K562 (cell line): ENCODE results near the gene ZNF598. TPM values are rescaled to one million over a fixed set of nuclear protein-coding genes. Genes with fewer than 3 reads are reported as not detected.

Source experiments
- ATAC-seq: fragments of 200-7000 bp; cut with Tn5 transposase; 3 replicates; pipeline ENCODE4 v1.9.1; 2020; ENCODE audit warnings: moderate library complexity
- BruUV-seq: library from RNA; stranded (reverse); fragments of 400-500 nt; replicated peaks from 2 replicates; lab custom pipeline; 2021; lab: Mats Ljungman, UMichigan
- CTCF ChIA-PET: fragments of 300-600 bp; formaldehyde crosslinking; extraction: SDS; loops from one replicate; lab custom pipeline; 2021; ENCODE audit warnings: low intra/inter-chr PET ratio; lab: Yijun Ruan, JAX
- POLR2A ChIA-PET: fragments of 300-600, 350-650 bp; sonication (Branson Sonifier 250); formaldehyde crosslinking; extraction: SDS; loops from one replicate; lab custom pipeline; 2021; ENCODE audit warnings: antibody characterized with exemption, inconsistent platforms; lab: Yijun Ruan, JAX
- DNase-seq, 4 experiments: peaks; one replicate each; pipeline versions ENCODE4 v3.0.0 to v3.0.0-alpha.2; 2011 to 2018; ENCODE audit warnings: low spot score in 3 of 4, mixed read lengths in 3 of 4; ENCODE audit errors: extremely low read depth in 1 of 4
- FAIRE-seq: peaks from 2 replicates; lab custom pipeline; 2011; peaks lifted over from hg19 to GRCh38; lab: Jason Lieb, UNC
- H2AFZ ChIP-seq: 2 replicates; pipeline ENCODE4 v1.6.0; 2011; ENCODE audit warnings: low read depth, low read length, control low read depth, inconsistent platforms
- H3K27ac ChIP-seq: fragments of 200-600 bp; 3 replicates; pipeline ENCODE4 v1.8.0; 2011; ENCODE audit warnings: low read depth, mild to moderate bottlenecking, control low read depth, inconsistent platforms, low read length, moderate library complexity, mixed read lengths; ENCODE audit errors: extremely low read depth
- H3K27me3 ChIP-seq, 2 experiments: fragments of 300-600 bp in 1 of 2; 2 replicates in 1 of 2; 3 replicates in 1 of 2; pipeline versions ENCODE4 v1.6.0 to v1.8.0; 2011; ENCODE audit warnings: inconsistent platforms in 2 of 2, low read length in 2 of 2, mild to moderate bottlenecking in 1 of 2, mixed read lengths in 1 of 2, moderate library complexity in 1 of 2; ENCODE audit not compliant: control insufficient read depth in 2 of 2, insufficient read depth in 2 of 2
- H3K36me3 ChIP-seq: fragments of 300-600 bp; 3 replicates; pipeline ENCODE4 v1.8.0; 2011; ENCODE audit warnings: mild to moderate bottlenecking, low read length, inconsistent platforms; ENCODE audit not compliant: control insufficient read depth, insufficient read depth
- H3K4me1 ChIP-seq, 2 experiments: fragments of 200-600 bp in 1 of 2; replicated peaks in 1 of 2; 2 replicates in 1 of 2; 3 replicates in 1 of 2; pipeline versions ENCODE4 v1.5.1 to v1.8.0; 2011; ENCODE audit warnings: inconsistent platforms in 2 of 2, low read length in 2 of 2, mild to moderate bottlenecking in 1 of 2, mixed read lengths in 1 of 2, moderate library complexity in 1 of 2; ENCODE audit not compliant: control insufficient read depth in 2 of 2, insufficient read depth in 2 of 2
- H3K4me2 ChIP-seq: 2 replicates; pipeline ENCODE4 v1.6.1; 2011; ENCODE audit warnings: low read length, control low read depth, inconsistent platforms, mixed read lengths; ENCODE audit not compliant: insufficient read depth
- H3K4me3 ChIP-seq: fragments of 200-600 bp; sonication (generic), shearing (Covaris generic); 2 replicates; pipeline ENCODE4 v1.5.1; 2016; ENCODE audit warnings: control low read depth, inconsistent platforms
- H3K79me2 ChIP-seq: fragments of 200-600 bp; 3 replicates; pipeline ENCODE4 v1.8.0; 2011; ENCODE audit warnings: low read length, inconsistent platforms; ENCODE audit not compliant: control insufficient read depth, insufficient read depth
- H3K9ac ChIP-seq, 2 experiments: 2 replicates each; pipeline versions ENCODE4 v1.6.0 to v1.6.1; 2011; ENCODE audit warnings: low read depth in 2 of 2, low read length in 2 of 2, control low read depth in 1 of 2, inconsistent platforms in 1 of 2, mild to moderate bottlenecking in 1 of 2, mixed read lengths in 1 of 2; ENCODE audit not compliant: insufficient read depth in 1 of 2
- H3K9me1 ChIP-seq: one replicate; pipeline ENCODE4 v1.6.0; 2011; ENCODE audit warnings: inconsistent platforms, mild to moderate bottlenecking, low read length, moderate library complexity; ENCODE audit not compliant: control insufficient read depth, insufficient read depth
- H3K9me3 ChIP-seq: replicated peaks from 2 replicates; pipeline ENCODE4 v1.5.1; 2011; ENCODE audit warnings: low read depth, low read length, inconsistent platforms; ENCODE audit not compliant: control insufficient read depth, insufficient read depth
- H4K20me1 ChIP-seq: replicated peaks from 2 replicates; pipeline ENCODE4 v1.6.1; 2011; ENCODE audit warnings: low read length, inconsistent platforms, mixed read lengths; ENCODE audit not compliant: control insufficient read depth, insufficient read depth
- ATF2 ChIP-seq: sonication (generic); formaldehyde crosslinking; IDR thresholded peaks from 2 replicates; pipeline ENCODE4 v1.8.1; 2022; ENCODE audit warnings: missing genetic modification reagents
- BMI1 ChIP-seq: fragments of 150-350 bp; IDR thresholded peaks from 2 replicates; pipeline ENCODE4 v1.6.1; 2014; ENCODE audit warnings: low read length
- EP400 ChIP-seq: fragments of 450-650 bp; IDR thresholded peaks from 2 replicates; pipeline ENCODE4 v1.6.1; 2017; ENCODE audit warnings: antibody characterized with exemption, mild to moderate bottlenecking, moderate library complexity
- GTF2F1 ChIP-seq: IDR thresholded peaks from 2 replicates; pipeline ENCODE4 v1.6.1; 2011; ENCODE audit warnings: low read depth, low read length, improper control_type of control experiment
- HDGF ChIP-seq: fragments of 450-650 bp; IDR thresholded peaks from 2 replicates; pipeline ENCODE4 v1.6.1; 2016
- ILK ChIP-seq: fragments of 450-650 bp; IDR thresholded peaks from 2 replicates; pipeline ENCODE4 v1.6.1; 2016; ENCODE audit warnings: missing genetic modification characterization, low read depth, mild to moderate bottlenecking, missing compliant biosample characterization, moderate library complexity, borderline replicate concordance
- RB1 ChIP-seq: fragments of 450-650 bp; IDR thresholded peaks from 2 replicates; pipeline ENCODE4 v1.6.1; 2017; ENCODE audit warnings: low read depth, mild to moderate bottlenecking
- ZFX ChIP-seq: sonication (generic); formaldehyde crosslinking; IDR thresholded peaks from 2 replicates; pipeline ENCODE4 v1.8.0; 2022; ENCODE audit warnings: mild to moderate bottlenecking, missing genetic modification reagents, moderate library complexity
- ZNF143 ChIP-seq: sonication (generic); formaldehyde crosslinking; IDR thresholded peaks from 2 replicates; pipeline ENCODE4 v1.9.0; 2022; ENCODE audit warnings: mild to moderate bottlenecking, missing genetic modification reagents
- ZNF507 ChIP-seq: conservative IDR thresholded peaks from 2 replicates; pipeline ENCODE4 v1.6.1; 2017; ENCODE audit warnings: missing genetic modification characterization, missing compliant biosample characterization
- ZNF655 ChIP-seq: fragments of 250-450 bp; sonication (Bioruptor Pico); IDR thresholded peaks from 2 replicates; pipeline ENCODE4 v1.5.0; 2021
- ZNF740 ChIP-seq, 3 experiments: fragments of 200-800 bp in 1 of 3; sonication (Bioruptor generic) in 1 of 3; sonication (generic) in 1 of 3; formaldehyde crosslinking in 1 of 3; IDR thresholded peaks; 2 replicates each; pipeline versions ENCODE4 v1.6.1 to v1.8.0; 2016 to 2022; ENCODE audit warnings: mild to moderate bottlenecking in 2 of 3, missing compliant biosample characterization in 2 of 3, missing genetic modification characterization in 2 of 3, missing genetic modification reagents in 1 of 3
- WGBS: fragments of 100-300 bp; shearing (Covaris generic); methylation state at CpG from one replicate; pipeline ENCODE4 v1.1.6; 2016; ENCODE audit warnings: low coverage, mixed read lengths; ENCODE audit not compliant: insufficient coverage; ENCODE audit errors: missing lambda C conversion rate; 5-methylcytosine and 5-hydroxymethylcytosine counted together
- in situ Hi-C: fragments of 300-500 bp; cut with MboI; formaldehyde crosslinking; loops from 4 replicates; pipeline ENCODE4 v1.15.0; 2018; ENCODE audit warnings: inconsistent platforms, mixed read lengths
- intact Hi-C: fragments of 100-400 bp; cut with micrococcal nuclease; formaldehyde crosslinking; loops from 2 replicates; pipeline ENCODE4 v1.14.2; 2022
- polyA plus RNA-seq, 8 experiments: library from polyadenylated mRNA; depleted of rRNA in 4 of 8; stranded (reverse) in 5 of 8; unstranded in 3 of 8; fragments of >200 nt; fragmentation: Nextera tagmentation in 2 of 8; fragmentation: Illumina TruSeq in 1 of 8; extraction: Ambion mirVana in 2 of 8; extraction: Trizol in 1 of 8; gene quantifications; 2 replicates each; pipeline versions ENCODE4 v1.2.1 to v1.2.3, GENCODE V29; 2011 to 2014; ENCODE audit warnings: inconsistent platforms in 1 of 8, missing spikeins in 1 of 8
- total RNA-seq, 7 experiments: library from RNA; depleted of rRNA in 6 of 7; stranded (reverse); fragments of >200 nt in 6 of 7; fragmentation: Illumina TruSeq in 2 of 7; extraction: Trizol in 2 of 7; gene quantifications; 2 replicates each; pipeline versions ENCODE4 v1.2.1 to v1.2.3, GENCODE V29; 2011 to 2021; ENCODE audit warnings: low replicate concordance in 1 of 7

Gene ZNF598
- total and polyA plus RNA-seq, 9 of the 15 experiments (the other 6 are each of a cell fraction or from before 2014, with no cell fraction given), result 0.11 to 115 (median 29.6) TPM

GRCh38 chr16:2003231-2003826 lies 6.3 kb downstream of the ZNF598 start:
- Histone ChIP-seq H3K4me3 (no peak overlapping the region), H3K9me3 (no peaks in the 10 kb centered on the region), H3K9ac (peak overlapping the region; percentile 1 to 38; a peak in 3 of 4 replicates), H2AFZ (no peak overlapping the region), H3K9me1 (peaks cover 15% of the 10 kb centered on the region), H3K36me3 (peaks cover 95% of the 10 kb centered on the region; the same call in 2 of the 3 replicates), H3K4me2 (no peak overlapping the region), H4K20me1 (peaks cover 39% of the 10 kb centered on the region), H3K27ac (no peak overlapping the region), H3K27me3 (no peaks in the 10 kb centered on the region), H3K4me1 (peaks cover 19 to 87% of the 10 kb centered on the region in 2 experiments), H3K79me2 (peaks cover 61% of the 10 kb centered on the region)
- ChIA-PET CTCF (no interaction called here), POLR2A (interaction anchor here (0.6 to 3.0 kb wide), 11 partner anchors 15 to 502 kb away, joined by 3 to 12 read pairs (median 4); partner anchors contain the start of genes NPW, RPS2 and TRAF7)
- FAIRE-seq (no peak), ATAC-seq (no peak), DNase-seq (no peak)
- 55% methylated on average over 8 of the region's 8 CpGs for WGBS
- intact Hi-C loops, result no loop called here
- no TSS peak for BruUV-seq
- in situ Hi-C loops, result no loop called here
- TF ChIP-seq ATF2 (CRISPR knock-in tag) (no peak), RB1 (no peak), BMI1 (no peak), ZNF143 (0 out of 2 replicates have a peak, but pooled peaks have one; percentile 11), ZNF740 (CRISPR knock-in tag; IDR thresholded peaks at IDR 0.05) (0 out of 2 replicates have a peak, but pooled peaks have one; percentile 6), ZNF740 (tag; IDR thresholded peaks at IDR 0.05) (no peak), GTF2F1 (0 out of 2 replicates have a peak, but pooled peaks have one; percentile 8), ZNF655 (no peak), EP400 (no peak), HDGF (0 out of 2 replicates have a peak, but pooled peaks have one; percentile 48), ILK (tag) (no peak), ZNF507 (no peak), ZFX (CRISPR knock-in tag) (no peak)
